ENCODE measurements around the gene RPS15.
A peak's percentile ranks its signal among the peaks of the same experiment; 100 is the strongest.

RPS15 gene

GRCh38 chr19:1455336-1456120, 17.3 kb downstream of the RPS15 start:
- Histone ChIP-seq H3K4me3 (ENCODE audit: low read depth, low read length) (peak overlapping the region; percentile 22), H3K27me3 (ENCODE audit: control insufficient read depth, insufficient read depth, low read length) (peaks cover 54% of the 10 kb centered on the region), H3K4me1 (ENCODE audit: control insufficient read depth, insufficient read depth, low read length) (peaks cover 2% of the 10 kb centered on the region), H3K9me3 (ENCODE audit: control insufficient read depth, insufficient read depth, low read length) (no peaks in the 10 kb centered on the region), H3K9ac (ENCODE audit: low read depth, low read length) (no peak overlapping the region), H3K36me3 (ENCODE audit: control insufficient read depth, insufficient read depth, low read length) (no peaks in the 10 kb centered on the region)

GRCh38 chr19:1456121-1456900, 18.1 kb downstream of the RPS15 start:
- Histone ChIP-seq H3K4me3 (ENCODE audit: low read depth, low read length) (peak overlapping the region; percentile 22), H3K9ac (ENCODE audit: low read depth, low read length) (no peak overlapping the region), H3K9me3 (ENCODE audit: control insufficient read depth, insufficient read depth, low read length) (no peaks in the 10 kb centered on the region), H3K27me3 (ENCODE audit: control insufficient read depth, insufficient read depth, low read length) (peaks cover 46% of the 10 kb centered on the region), H3K36me3 (ENCODE audit: control insufficient read depth, insufficient read depth, low read length) (no peaks in the 10 kb centered on the region), H3K4me1 (ENCODE audit: control insufficient read depth, insufficient read depth, low read length) (peaks cover 2% of the 10 kb centered on the region)

- Histone ChIP-seq H3K4me1 (ENCODE audit: control insufficient read depth, insufficient read depth, low read length) (peaks cover 2% of the 10 kb centered on the region), H3K9ac (ENCODE audit: low read depth, low read length) (no peak overlapping the region), H3K4me3 (ENCODE audit: low read depth, low read length) (no peak overlapping the region), H3K36me3 (ENCODE audit: control insufficient read depth, insufficient read depth, low read length) (no peaks in the 10 kb centered on the region), H3K27me3 (ENCODE audit: control insufficient read depth, insufficient read depth, low read length) (peaks cover 40% of the 10 kb centered on the region), H3K9me3 (ENCODE audit: control insufficient read depth, insufficient read depth, low read length) (no peaks in the 10 kb centered on the region)
Observed at GRCh38 chr19:1457031-1457739, 19.0 kb downstream of the RPS15 start.

DNA sequence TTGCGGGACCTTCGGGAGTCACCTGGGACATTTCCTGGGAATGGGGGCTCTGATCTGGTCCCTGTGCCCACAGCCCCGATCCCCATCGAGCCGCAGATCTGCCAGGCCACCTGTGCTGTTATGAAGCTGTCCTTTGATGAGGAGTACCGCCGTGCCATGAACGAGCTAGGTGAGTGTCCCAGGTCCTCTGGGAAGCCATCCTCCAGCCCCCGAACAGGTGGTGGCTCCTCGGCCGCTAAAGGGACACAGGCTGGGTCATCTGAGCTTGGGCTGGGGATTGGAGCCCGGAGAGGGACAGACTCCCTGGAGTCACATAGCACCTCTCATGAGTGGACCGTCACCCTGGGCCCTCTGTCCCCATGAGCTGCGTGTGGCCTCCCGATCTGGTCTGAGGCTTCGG, 19.7 kb downstream of the RPS15 start:
- Histone ChIP-seq H3K4me1 (ENCODE audit: control insufficient read depth, insufficient read depth, low read length) (peaks cover 2% of the 10 kb centered on the region), H3K27me3 (ENCODE audit: control insufficient read depth, insufficient read depth, low read length) (peaks cover 33% of the 10 kb centered on the region), H3K9me3 (ENCODE audit: control insufficient read depth, insufficient read depth, low read length) (no peaks in the 10 kb centered on the region), H3K36me3 (ENCODE audit: control insufficient read depth, insufficient read depth, low read length) (no peaks in the 10 kb centered on the region), H3K9ac (ENCODE audit: low read depth, low read length) (no peak overlapping the region), H3K4me3 (ENCODE audit: low read depth, low read length) (no peak overlapping the region)

DNA sequence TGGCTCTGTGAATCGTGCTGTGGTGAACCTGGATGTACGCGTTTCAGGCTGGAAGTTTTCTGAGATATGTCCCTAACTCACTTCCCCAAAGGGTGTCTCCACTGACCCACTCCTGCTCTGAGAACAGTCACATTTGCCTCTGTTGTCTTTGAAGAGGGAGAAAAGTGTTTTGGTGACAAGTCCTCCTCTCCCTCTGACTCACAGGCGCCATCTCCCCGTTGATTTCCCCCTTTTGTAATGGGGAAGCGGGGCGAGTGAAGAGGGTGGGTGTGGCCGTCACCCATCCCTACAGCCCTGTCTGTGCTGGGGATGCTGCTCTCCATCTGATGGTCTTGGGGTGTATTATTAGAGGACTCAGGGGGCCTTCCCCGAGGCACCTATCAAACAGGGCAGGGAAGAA, 21.3 kb downstream of the RPS15 start:
- Histone ChIP-seq H3K36me3 (ENCODE audit: control insufficient read depth, insufficient read depth, low read length) (no peaks in the 10 kb centered on the region), H3K9ac (ENCODE audit: low read depth, low read length) (no peak overlapping the region), H3K27me3 (ENCODE audit: control insufficient read depth, insufficient read depth, low read length) (peaks cover 28% of the 10 kb centered on the region), H3K4me3 (ENCODE audit: low read depth, low read length) (no peak overlapping the region), H3K4me1 (ENCODE audit: control insufficient read depth, insufficient read depth, low read length) (peaks cover 2% of the 10 kb centered on the region), H3K9me3 (ENCODE audit: control insufficient read depth, insufficient read depth, low read length) (no peaks in the 10 kb centered on the region)

DNA sequence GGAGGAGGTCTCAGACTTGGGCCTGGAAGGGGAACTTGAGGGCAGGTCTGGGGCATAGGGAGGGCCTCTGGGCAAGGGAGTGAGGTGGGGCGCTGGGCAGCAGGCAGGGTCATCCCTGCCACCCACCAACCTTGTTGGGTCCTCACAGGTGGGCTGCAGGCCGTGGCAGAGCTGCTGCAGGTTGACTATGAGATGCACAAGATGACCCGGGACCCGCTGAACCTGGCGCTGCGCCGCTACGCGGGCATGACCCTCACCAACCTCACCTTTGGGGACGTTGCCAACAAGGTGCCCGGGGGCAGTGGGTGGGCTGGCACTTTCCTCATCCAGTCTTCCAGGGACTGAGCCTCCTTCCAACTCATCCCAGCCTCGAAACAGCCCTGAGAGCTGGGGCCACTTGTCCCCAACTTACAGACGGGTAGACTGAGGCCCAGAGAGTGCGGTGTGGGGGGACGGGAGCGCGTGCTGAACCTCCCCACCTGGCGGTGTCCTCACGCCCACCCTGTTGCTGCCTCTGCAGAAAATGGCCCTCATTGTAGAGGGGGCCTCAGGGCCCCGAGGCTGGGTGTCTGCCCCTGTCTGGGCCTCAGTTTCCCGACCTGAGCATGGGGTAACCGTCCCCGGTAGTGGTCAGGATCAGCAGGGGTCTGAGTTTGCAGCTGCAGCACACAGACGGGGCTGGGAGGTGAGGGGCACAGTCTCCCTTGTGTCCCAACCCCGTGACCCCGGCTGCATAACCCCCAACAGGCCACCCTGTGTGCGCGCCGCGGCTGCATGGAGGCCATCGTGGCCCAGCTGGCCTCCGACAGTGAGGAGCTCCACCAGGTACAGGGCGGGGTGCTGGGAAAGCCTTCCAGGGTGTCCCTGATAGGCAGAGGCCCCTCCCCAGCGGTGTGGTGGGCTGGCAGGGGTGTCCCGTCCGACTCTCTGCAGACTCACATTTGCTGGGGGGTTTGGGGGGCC, 22.1 kb downstream of the RPS15 start:
- no peaks in the 10 kb centered on the region for H3K9me3 ChIP-seq (ENCODE audit: control insufficient read depth, insufficient read depth, low read length)
- H3K36me3 ChIP-seq (ENCODE audit: control insufficient read depth, insufficient read depth, low read length): no peaks in the 10 kb centered on the region
- H3K4me1 ChIP-seq (ENCODE audit: control insufficient read depth, insufficient read depth, low read length): peaks cover 2% of the 10 kb centered on the region
- H3K9ac ChIP-seq (ENCODE audit: low read depth, low read length): no peak overlapping the region
- peaks cover 36% of the 10 kb centered on the region for H3K27me3 ChIP-seq (ENCODE audit: control insufficient read depth, insufficient read depth, low read length)
- H3K4me3 ChIP-seq (ENCODE audit: low read depth, low read length): no peak overlapping the region

- Histone ChIP-seq H3K4me1 (ENCODE audit: control insufficient read depth, insufficient read depth, low read length) (peaks cover 2% of the 10 kb centered on the region), H3K27me3 (ENCODE audit: control insufficient read depth, insufficient read depth, low read length) (peaks cover 46% of the 10 kb centered on the region), H3K36me3 (ENCODE audit: control insufficient read depth, insufficient read depth, low read length) (no peaks in the 10 kb centered on the region), H3K9ac (ENCODE audit: low read depth, low read length) (no peak overlapping the region), H3K9me3 (ENCODE audit: control insufficient read depth, insufficient read depth, low read length) (no peaks in the 10 kb centered on the region), H3K4me3 (ENCODE audit: low read depth, low read length) (no peak overlapping the region)
Observed at GRCh38 chr19:1461862-1462261, 23.7 kb downstream of the RPS15 start.

- no peaks in the 10 kb centered on the region for H3K36me3 ChIP-seq (ENCODE audit: control insufficient read depth, insufficient read depth, low read length)
- H3K27me3 ChIP-seq (ENCODE audit: control insufficient read depth, insufficient read depth, low read length): peaks cover 53% of the 10 kb centered on the region
- no peaks in the 10 kb centered on the region for H3K9me3 ChIP-seq (ENCODE audit: control insufficient read depth, insufficient read depth, low read length)
- H3K4me3 ChIP-seq (ENCODE audit: low read depth, low read length): no peak overlapping the region
- H3K9ac ChIP-seq (ENCODE audit: low read depth, low read length): no peak overlapping the region
- no peaks in the 10 kb centered on the region for H3K4me1 ChIP-seq (ENCODE audit: control insufficient read depth, insufficient read depth, low read length)
Observed at GRCh38 chr19:1465191-1466016, 27.2 kb downstream of the RPS15 start.

- H3K36me3 ChIP-seq (ENCODE audit: control insufficient read depth, insufficient read depth, low read length): no peaks in the 10 kb centered on the region
- H3K4me1 ChIP-seq (ENCODE audit: control insufficient read depth, insufficient read depth, low read length): no peaks in the 10 kb centered on the region
- H3K27me3 ChIP-seq (ENCODE audit: control insufficient read depth, insufficient read depth, low read length): peaks cover 54% of the 10 kb centered on the region
- no peak overlapping the region for H3K9ac ChIP-seq (ENCODE audit: low read depth, low read length)
- no peak overlapping the region for H3K4me3 ChIP-seq (ENCODE audit: low read depth, low read length)
- no peaks in the 10 kb centered on the region for H3K9me3 ChIP-seq (ENCODE audit: control insufficient read depth, insufficient read depth, low read length)
Observed at GRCh38 chr19:1466018-1466460, 27.8 kb downstream of the RPS15 start.

DNA sequence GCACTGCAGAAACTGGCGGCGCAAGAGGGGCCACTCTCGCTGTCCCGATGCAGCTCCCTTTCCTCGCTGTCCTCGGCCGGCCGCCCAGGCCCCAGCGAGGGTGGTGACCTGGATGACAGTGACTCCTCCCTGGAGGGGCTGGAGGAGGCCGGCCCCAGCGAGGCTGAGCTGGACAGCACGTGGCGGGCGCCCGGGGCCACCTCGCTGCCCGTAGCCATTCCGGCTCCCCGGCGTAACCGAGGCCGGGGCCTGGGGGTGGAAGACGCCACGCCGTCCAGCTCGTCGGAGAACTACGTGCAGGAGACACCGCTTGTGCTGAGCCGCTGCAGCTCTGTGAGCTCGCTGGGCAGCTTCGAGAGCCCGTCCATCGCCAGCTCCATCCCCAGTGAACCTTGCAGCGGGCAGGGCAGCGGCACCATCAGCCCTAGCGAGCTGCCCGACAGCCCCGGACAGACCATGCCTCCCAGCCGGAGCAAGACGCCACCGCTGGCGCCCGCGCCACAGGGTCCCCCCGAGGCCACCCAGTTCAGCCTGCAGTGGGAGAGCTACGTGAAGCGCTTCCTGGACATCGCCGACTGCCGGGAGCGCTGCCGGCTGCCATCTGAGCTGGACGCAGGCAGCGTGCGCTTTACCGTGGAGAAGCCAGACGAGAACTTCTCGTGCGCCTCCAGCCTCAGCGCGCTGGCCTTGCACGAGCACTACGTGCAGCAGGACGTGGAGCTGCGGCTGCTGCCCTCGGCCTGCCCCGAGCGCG, 28.4 kb downstream of the RPS15 start:
- Histone ChIP-seq H3K9ac (ENCODE audit: low read depth, low read length) (no peak overlapping the region), H3K9me3 (ENCODE audit: control insufficient read depth, insufficient read depth, low read length) (no peaks in the 10 kb centered on the region), H3K27me3 (ENCODE audit: control insufficient read depth, insufficient read depth, low read length) (peaks cover 60% of the 10 kb centered on the region), H3K4me3 (ENCODE audit: low read depth, low read length) (peak overlapping the region; percentile 22), H3K4me1 (ENCODE audit: control insufficient read depth, insufficient read depth, low read length) (no peaks in the 10 kb centered on the region), H3K36me3 (ENCODE audit: control insufficient read depth, insufficient read depth, low read length) (no peaks in the 10 kb centered on the region)
